ENCODE data around the gene TMEM42. TPM values are rescaled to one million over a fixed set of nuclear protein-coding genes. Genes with fewer than 3 reads are reported as not detected.

The TMEM42 gene
- total RNA-seq, 1 experiment from 2014 or later = 12.7 TPM

GRCh38 chr3:44894485-44894884 is 32.8 kb downstream of the TMEM42 start:
- DNase-seq (ENCODE audit: low read depth, low spot score) (no peak), ATAC-seq (no peak; the same call in 1 of the 2 replicates)
- no peak for TF ChIP-seq POLR2AphosphoS5 (IDR thresholded peaks at IDR 0.05; ENCODE audit: low read depth, low read length)
- no peak for TF ChIP-seq REST (IDR thresholded peaks at IDR 0.05; ENCODE audit: insufficient read depth in 1 of 2, low read depth in 2 of 2, low read length in 1 of 2)
- TF ChIP-seq SIN3A (IDR thresholded peaks at IDR 0.05; ENCODE audit: borderline replicate concordance, insufficient read depth, low read depth, low read length) = no peak
- no peak for TF ChIP-seq CTCF (IDR thresholded peaks at IDR 0.05)
- no peak for TF ChIP-seq TCF7L2 (IDR thresholded peaks at IDR 0.05; ENCODE audit: low read depth, low read length)
- ChIA-PET CTCF (interaction anchor here (1.0 kb wide), 1 partner anchor 11 kb away, joined by 3 read pairs; no protein-coding TSS in a partner anchor), POLR2A (interaction anchor here (0.6 to 0.7 kb wide), 2 partner anchors 47 to 474 kb away, joined by 3 to 5 read pairs; no protein-coding TSS in a partner anchor)
- H3K27me3 ChIP-seq (ENCODE audit: control insufficient read depth, insufficient read depth, low read length) = no peaks in the 10 kb centered on the region
- in situ Hi-C loops (cut with HindIII; ENCODE audit: low pct_unique_long_range_greater_than_20kb, low sequenced_read_pairs) = no loop called here
- H3K27ac ChIP-seq (ENCODE audit: low read length) = no peak overlapping the region
- no peak overlapping the region for H3K4me3 ChIP-seq (ENCODE audit: low read depth in 2 of 2, low read length in 2 of 2)
- no peaks in the 10 kb centered on the region; the same call in 1 of the 2 replicates for H3K4me1 ChIP-seq (ENCODE audit: control insufficient read depth, insufficient read depth, low read length)
- H3K36me3 ChIP-seq (ENCODE audit: control insufficient read depth, insufficient read depth, low read length) = no peaks in the 10 kb centered on the region
- no peaks in the 10 kb centered on the region for H3K9me3 ChIP-seq (ENCODE audit: control insufficient read depth, insufficient read depth, low read depth, low read length)
- BruUV-seq (replicated peaks) = no TSS peak
- intact Hi-C loops (cut with micrococcal nuclease; ENCODE audit: unreplicated experiment) = no loop called here

GRCh38 chr3:44896440-44896839 is 34.7 kb downstream of the TMEM42 start:
- Histone ChIP-seq H3K4me1 (ENCODE audit: control insufficient read depth, insufficient read depth, low read length) (no peaks in the 10 kb centered on the region; the same call in 1 of the 2 replicates), H3K27ac (ENCODE audit: low read length) (no peak overlapping the region), H3K27me3 (ENCODE audit: control insufficient read depth, insufficient read depth, low read length) (no peaks in the 10 kb centered on the region), H3K9me3 (ENCODE audit: control insufficient read depth, insufficient read depth, low read depth, low read length) (no peaks in the 10 kb centered on the region), H3K36me3 (ENCODE audit: control insufficient read depth, insufficient read depth, low read length) (no peaks in the 10 kb centered on the region), H3K4me3 (ENCODE audit: low read depth in 2 of 2, low read length in 2 of 2) (no peak overlapping the region)
- no TSS peak for BruUV-seq (replicated peaks)
- intact Hi-C loops (cut with micrococcal nuclease; ENCODE audit: unreplicated experiment) = no loop called here
- CTCF ChIA-PET = no interaction called here
- no peak for ATAC-seq
- POLR2A ChIA-PET = interaction anchor here (0.6 to 0.7 kb wide), 2 partner anchors 60 to 400 kb away, joined by 6 to 9 read pairs; no protein-coding TSS in a partner anchor
- no peak for DNase-seq (ENCODE audit: low read depth, low spot score)
- in situ Hi-C loops (cut with HindIII; ENCODE audit: low pct_unique_long_range_greater_than_20kb, low sequenced_read_pairs) = no loop called here
- TF ChIP-seq CTCF (IDR thresholded peaks at IDR 0.05) (no peak), SIN3A (IDR thresholded peaks at IDR 0.05; ENCODE audit: borderline replicate concordance, insufficient read depth, low read depth, low read length) (no peak), POLR2AphosphoS5 (IDR thresholded peaks at IDR 0.05; ENCODE audit: low read depth, low read length) (no peak), REST (IDR thresholded peaks at IDR 0.05; ENCODE audit: insufficient read depth in 1 of 2, low read depth in 2 of 2, low read length in 1 of 2) (no peak), TCF7L2 (IDR thresholded peaks at IDR 0.05; ENCODE audit: low read depth, low read length) (no peak)
